Peyer's patch (tissue), 4 donors: ENCODE measurements around the gene KIF26B.

Source experiments
- CTCF ChIP-seq, 6 experiments: fragments of 450-650 bp in 4 of 6; fragments of 200-600 bp in 2 of 6; sonication (generic) in 1 of 6; IDR thresholded peaks; one replicate each; pipeline ENCODE4 v1.5.1; 2017 to 2019; ENCODE audit warnings: antibody characterized with exemption in 6 of 6, mild to moderate bottlenecking in 3 of 6, moderate library complexity in 1 of 6
- POLR2A ChIP-seq, 2 donors: fragments of 450-650 bp; IDR thresholded peaks; one replicate each; pipeline ENCODE4 v1.5.1; 2017; ENCODE audit warnings: antibody characterized with exemption in 2 of 2, mild to moderate bottlenecking in 2 of 2, moderate library complexity in 2 of 2

DNA sequence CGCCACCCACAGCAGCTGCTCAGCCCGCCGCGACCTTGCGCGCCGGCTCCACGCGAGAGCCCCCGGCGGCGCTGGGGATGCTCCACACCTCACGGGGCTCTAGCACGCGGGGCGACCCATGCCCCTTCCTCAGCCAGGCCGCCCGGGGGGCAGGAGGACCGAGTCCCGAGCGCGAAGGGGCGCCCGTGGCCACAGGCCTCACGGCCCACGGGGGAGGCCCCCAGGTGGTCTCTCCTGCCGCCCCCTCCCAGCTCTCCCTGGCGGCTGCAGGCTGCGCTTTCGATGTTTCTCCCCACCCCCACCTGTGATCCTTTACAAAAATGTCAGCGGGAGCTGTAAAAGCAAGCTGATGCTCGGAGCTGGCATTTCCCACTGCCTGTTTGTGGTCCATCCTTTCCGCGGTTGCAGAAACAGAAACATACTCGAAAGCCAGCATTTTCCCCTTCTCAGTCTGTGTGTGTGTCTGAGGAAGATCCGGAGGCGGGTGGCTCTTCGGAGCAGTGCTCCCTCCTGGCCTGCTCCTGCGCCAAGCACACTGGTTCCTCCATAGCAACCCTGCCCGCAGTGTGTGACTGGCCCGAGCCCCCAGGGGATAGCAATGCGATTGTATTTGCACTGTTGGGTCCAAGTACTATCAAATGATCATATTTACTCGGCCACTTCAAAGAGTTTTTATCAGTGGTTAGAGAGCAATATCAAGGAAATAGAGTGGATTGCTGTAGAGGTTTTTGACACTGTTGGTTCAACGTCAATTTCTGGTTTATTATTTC is 2.1 kb downstream of the KIF26B start:
- TF ChIP-seq CTCF (IDR thresholded peaks at IDR 0.05) (no peak), POLR2A (IDR thresholded peaks at IDR 0.05) (no peak)
